Measurements from ENCODE around the gene GRPEL1. TPM values are rescaled to one million over a fixed set of nuclear protein-coding genes. Genes with fewer than 3 reads are reported as not detected.

The GRPEL1 gene
- total and polyA plus RNA-seq, 3 donors from 2014 or later = 40.8 to 88.6 (median 58.5) TPM

GRCh38 chr4:7111441-7111840 lies 43.6 kb upstream of the GRPEL1 start:
- H3K36me3 ChIP-seq (ENCODE audit: low read depth, missing control alignments) = no peaks in the 10 kb centered on the region
- no peaks in the 10 kb centered on the region for H3K9me3 ChIP-seq
- H3K4me3 ChIP-seq = no peak overlapping the region
- DNase-seq = no peak
- H3K27me3 ChIP-seq = no peaks in the 10 kb centered on the region
- no peak for TF ChIP-seq CTCF (IDR thresholded peaks at IDR 0.05)
- TF ChIP-seq POLR2A (IDR thresholded peaks at IDR 0.05) = no peak
- intact Hi-C loops (cut with DNase I; ENCODE audit: low total_unique reads) = no loop called here
- H3K4me1 ChIP-seq = no peaks in the 10 kb centered on the region
- WGBS, 2 donors = 89 to 100% methylated on average over 3 to 8 of the region's 8 CpGs
- no peak overlapping the region for H3K27ac ChIP-seq

- DNase-seq = no peak
- Histone ChIP-seq H3K4me1 (no peaks in the 10 kb centered on the region), H3K4me3 (no peak overlapping the region), H3K27me3 (no peaks in the 10 kb centered on the region), H3K36me3 (ENCODE audit: low read depth, missing control alignments) (no peaks in the 10 kb centered on the region), H3K27ac (no peak overlapping the region), H3K9me3 (no peaks in the 10 kb centered on the region)
- TF ChIP-seq CTCF (IDR thresholded peaks at IDR 0.05) (no peak), POLR2A (IDR thresholded peaks at IDR 0.05) (no peak)
- WGBS, 2 donors = 80 to 95% methylated on average over 4 of the region's 4 CpGs
- intact Hi-C loops (cut with DNase I; ENCODE audit: low total_unique reads) = no loop called here
Measured at GRCh38 chr4:7110546-7110945, 42.7 kb upstream of the GRPEL1 start.

- no peak for DNase-seq
- Histone ChIP-seq H3K4me1 (peaks cover 3% of the 10 kb centered on the region), H3K27me3 (no peaks in the 10 kb centered on the region), H3K9me3 (no peaks in the 10 kb centered on the region), H3K36me3 (ENCODE audit: low read depth, missing control alignments) (no peaks in the 10 kb centered on the region), H3K4me3 (no peak overlapping the region), H3K27ac (no peak overlapping the region)
- TF ChIP-seq CTCF (IDR thresholded peaks at IDR 0.05) (no peak), POLR2A (IDR thresholded peaks at IDR 0.05) (no peak)
- intact Hi-C loops (cut with DNase I; ENCODE audit: low total_unique reads) = no loop called here
- 81 to 97% methylated on average over 4 of the region's 4 CpGs for WGBS, 2 donors
Measured at GRCh38 chr4:7109169-7109568, 41.3 kb upstream of the GRPEL1 start.

- Histone ChIP-seq H3K4me1 (peaks cover 8% of the 10 kb centered on the region), H3K9me3 (no peaks in the 10 kb centered on the region), H3K27ac (no peak overlapping the region), H3K27me3 (no peaks in the 10 kb centered on the region), H3K36me3 (ENCODE audit: low read depth, missing control alignments) (no peaks in the 10 kb centered on the region), H3K4me3 (no peak overlapping the region)
- intact Hi-C loops (cut with DNase I; ENCODE audit: low total_unique reads) = no loop called here
- DNase-seq = no peak
- no peak for TF ChIP-seq POLR2A (IDR thresholded peaks at IDR 0.05)
- TF ChIP-seq CTCF (IDR thresholded peaks at IDR 0.05) = no peak
- 90 to 92% methylated on average over 6 of the region's 6 CpGs for WGBS, 2 donors
Measured at GRCh38 chr4:7108660-7109059, 40.8 kb upstream of the GRPEL1 start.

GRCh38 chr4:7108046-7108625 lies 40.3 kb upstream of the GRPEL1 start:
- Histone ChIP-seq H3K4me1 (peaks cover 11% of the 10 kb centered on the region), H3K36me3 (ENCODE audit: low read depth, missing control alignments) (no peaks in the 10 kb centered on the region), H3K27me3 (no peaks in the 10 kb centered on the region), H3K9me3 (no peaks in the 10 kb centered on the region), H3K27ac (no peak overlapping the region), H3K4me3 (no peak overlapping the region)
- WGBS, 2 donors = 92 to 94% methylated on average over 22 to 23 of the region's 23 CpGs
- DNase-seq = no peak
- intact Hi-C loops (cut with DNase I; ENCODE audit: low total_unique reads) = no loop called here
- TF ChIP-seq CTCF (IDR thresholded peaks at IDR 0.05) (no peak), POLR2A (IDR thresholded peaks at IDR 0.05) (no peak)

All from testis (tissue), 3 donors.